AG20443 (cell line): ENCODE data around the gene RAB3A.
"Not testable (repeated sequence)": the region's sequence is repeated elsewhere in the genome, so short reads cannot be mapped to it uniquely, and the experiment has no call there.

Experiments
- DNase-seq: peaks from one replicate; pipeline ENCODE4 v3.0.0; 2012; ENCODE audit warnings: low spot score, mixed read lengths

RAB3A gene

DNA sequence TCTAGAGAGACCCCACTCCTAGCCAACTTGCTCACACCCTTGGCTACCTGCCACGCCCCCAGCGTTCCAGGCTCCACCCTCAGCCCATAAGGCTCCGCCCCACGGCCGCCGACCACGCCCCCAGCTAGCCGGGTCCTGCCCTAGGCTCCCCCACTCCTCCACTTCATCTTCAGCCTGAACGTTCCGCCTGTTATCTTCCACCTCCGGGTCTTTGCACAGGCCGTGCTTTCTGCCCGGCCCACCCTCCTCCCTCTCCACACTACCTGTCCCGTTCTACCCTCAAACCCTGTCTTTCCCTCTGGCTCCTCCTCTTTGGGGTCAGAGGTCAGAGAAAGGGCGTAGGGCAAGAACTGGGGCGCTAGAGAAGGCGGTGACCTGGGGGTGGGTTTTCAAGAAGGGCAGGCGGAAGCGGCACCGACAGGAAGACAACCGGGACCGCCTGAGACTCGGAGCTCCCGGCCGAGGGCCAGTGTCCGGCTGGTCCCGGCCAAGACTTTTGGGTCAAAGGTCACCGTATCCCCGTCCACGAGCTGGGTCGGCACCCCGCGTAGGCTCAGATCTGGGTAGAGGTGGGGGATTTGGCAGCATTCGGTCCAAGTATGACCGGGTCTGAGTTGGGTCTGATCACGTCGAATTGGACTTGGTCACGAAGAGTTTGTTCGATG lies 20.1 kb upstream of the RAB3A start:
- no peak for DNase-seq

DNA sequence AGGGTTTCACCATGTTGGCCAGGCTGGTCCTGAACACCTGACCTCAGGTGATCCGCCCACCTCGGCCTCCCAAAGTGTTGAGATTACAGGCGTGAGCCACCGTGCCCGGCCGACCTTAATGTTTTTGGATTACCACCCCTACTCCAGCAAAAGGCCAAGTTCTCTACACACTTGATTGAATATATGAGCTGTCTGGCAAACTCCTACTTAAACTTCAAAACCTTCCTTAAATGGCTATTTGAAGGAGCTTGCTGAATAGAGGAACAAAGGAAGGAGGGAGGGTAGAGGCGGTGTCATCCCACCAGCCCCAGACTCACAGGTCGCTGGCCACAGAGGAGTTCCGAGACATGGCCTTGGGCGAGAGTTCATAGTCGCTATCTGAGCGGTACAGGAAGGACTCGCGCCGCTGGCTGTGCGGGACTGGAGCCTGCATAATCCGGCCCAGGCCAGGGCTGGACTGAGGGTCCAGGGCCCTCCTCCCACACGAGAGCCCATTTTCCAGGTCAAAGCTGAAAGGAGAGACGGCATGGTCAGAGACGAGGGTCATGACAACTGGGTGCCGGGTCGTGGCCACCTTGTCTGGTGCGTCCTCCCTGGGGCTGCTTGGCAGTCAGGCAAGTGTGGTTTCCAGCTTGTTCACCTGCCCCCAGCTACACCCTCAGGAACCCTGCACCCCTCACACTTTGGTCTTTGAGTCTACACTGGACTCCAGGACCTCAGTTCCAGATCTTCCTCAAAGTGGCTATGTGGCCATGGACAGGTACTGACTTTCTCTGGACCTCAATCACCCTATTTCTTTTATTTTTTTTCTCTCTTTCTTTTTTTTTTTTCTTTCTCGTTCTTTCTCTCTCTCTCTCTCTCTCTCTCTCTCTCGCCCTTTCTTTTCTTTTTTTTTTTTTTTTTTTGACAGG lies 18.2 kb upstream of the RAB3A start:
- DNase-seq = no peak

DNA sequence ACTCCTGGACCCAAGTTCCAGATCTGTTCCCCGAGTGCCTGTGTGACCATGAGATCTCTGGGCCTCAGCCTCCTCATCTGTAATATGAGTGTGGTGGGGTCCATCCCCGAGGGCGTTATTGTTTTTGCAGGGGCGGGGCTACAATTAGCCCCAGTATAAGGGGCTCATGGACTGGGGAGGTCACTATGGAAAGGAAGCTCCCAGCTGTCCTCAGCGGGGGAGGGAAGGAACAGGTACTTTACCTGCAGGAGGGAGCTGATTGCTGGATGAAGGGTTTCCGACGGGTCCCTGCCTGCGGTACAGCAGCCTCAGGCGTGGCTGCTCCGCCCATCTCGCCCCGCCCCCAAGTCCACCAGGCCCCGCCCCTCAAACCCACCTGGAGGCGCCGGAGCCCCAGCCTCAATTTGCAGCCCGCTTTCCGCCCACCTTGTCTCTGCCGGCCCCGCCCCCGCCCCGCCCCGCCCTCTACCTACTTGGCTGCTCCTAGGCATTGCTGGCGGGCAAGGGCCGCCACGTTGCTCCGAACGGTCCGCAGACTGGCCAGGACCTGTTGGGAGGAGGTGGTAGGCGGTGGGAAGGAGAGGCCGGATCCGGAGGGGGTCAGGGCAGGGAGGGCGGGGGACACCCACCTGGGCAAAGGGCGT lies 16.9 kb upstream of the RAB3A start:
- no peak for DNase-seq

DNA sequence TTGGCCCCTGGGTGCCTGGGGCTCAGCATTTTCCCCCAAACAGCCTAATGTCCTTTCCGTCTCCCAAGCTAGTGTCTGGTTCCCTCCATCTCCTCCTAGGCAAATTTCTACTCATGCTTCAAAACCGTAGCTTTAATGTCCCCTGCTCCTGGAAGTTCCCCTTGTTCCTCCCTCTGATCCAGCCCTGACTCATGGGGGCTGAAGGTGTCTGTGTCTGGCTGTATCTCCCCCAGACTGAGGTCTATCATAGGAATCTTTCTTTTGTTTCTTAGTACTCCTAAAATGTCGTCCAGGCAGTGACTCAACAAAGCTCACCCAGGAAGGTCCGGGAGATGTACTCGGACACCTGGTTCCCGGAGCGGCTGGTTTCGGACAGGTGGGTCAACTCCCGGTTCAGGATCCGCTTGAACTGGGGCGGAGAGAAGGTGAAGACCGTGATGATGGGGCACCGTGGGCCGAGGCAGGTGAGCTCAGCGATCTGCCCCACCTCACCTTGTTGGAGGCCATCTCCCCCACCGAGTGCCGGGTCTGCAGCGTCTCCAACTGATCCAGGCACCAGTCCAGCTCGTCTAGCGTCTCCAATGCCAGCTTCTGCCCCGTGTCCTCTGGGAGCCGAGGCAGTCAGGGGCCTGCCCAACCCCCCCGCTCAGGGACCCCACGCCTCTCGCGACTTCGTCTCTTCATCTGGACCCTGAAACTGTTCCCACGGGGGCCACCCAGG lies 16.2 kb upstream of the RAB3A start:
- no peak for DNase-seq

DNA sequence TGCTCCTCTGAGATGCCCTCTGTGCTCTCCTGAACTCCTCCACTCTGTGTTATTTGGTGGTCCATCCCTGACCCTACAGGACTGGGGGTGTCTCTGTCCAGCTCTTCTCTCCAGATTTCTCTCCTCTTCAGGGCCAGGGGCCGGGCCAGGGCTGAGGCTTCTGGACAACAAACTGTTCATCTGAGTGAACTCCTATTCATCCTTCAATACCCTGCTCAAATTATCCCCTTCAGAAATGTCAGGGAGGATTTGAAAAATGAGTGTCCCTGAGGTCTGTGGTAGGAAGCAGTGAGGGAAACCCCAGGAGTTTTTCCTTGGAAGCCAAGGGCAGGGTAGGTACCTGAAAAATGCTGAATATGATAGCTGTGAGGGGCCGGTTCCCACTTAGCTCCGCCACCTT lies 14.8 kb upstream of the RAB3A start:
- DNase-seq = no peak

DNA sequence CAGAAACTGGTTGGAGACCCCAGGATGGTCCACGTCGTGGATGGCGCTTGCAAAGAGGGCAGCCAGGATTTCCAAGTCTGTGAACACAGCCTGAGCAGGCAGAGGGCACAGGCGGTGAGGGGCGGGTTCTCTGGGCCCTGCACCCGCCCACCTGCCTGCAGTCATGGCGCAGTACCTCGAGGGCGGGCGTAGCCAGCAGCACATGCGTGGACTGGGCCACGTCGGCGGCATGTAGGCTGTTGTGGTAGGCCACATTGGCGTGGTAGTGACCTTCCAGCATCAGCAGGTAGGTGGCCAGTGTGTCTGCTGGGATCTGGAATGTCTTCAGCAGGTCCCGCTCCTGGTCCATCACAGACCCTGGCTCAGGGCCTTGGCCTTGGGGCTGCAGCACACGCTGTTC lies 14.3 kb upstream of the RAB3A start:
- no peak for DNase-seq

DNA sequence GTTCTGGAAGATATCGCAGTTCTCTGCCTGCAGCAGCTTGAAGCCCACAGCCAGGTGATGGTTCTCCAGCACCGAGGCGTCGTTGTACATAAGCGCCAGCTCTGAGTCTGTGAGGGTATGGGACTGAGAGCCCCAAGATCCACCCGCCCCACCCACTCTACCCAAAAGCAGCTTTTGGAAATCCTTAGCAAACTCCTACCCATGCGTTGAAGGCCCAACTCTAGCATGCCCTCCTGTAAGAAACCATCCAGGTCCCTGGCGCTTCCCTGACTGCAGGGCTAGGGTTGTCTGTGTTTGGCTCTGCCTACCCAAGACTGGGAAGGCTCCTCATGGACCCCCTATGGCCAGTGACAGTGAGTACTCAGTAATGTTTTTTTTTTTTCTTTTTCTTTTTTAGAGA lies 12.9 kb upstream of the RAB3A start:
- DNase-seq = no peak

DNA sequence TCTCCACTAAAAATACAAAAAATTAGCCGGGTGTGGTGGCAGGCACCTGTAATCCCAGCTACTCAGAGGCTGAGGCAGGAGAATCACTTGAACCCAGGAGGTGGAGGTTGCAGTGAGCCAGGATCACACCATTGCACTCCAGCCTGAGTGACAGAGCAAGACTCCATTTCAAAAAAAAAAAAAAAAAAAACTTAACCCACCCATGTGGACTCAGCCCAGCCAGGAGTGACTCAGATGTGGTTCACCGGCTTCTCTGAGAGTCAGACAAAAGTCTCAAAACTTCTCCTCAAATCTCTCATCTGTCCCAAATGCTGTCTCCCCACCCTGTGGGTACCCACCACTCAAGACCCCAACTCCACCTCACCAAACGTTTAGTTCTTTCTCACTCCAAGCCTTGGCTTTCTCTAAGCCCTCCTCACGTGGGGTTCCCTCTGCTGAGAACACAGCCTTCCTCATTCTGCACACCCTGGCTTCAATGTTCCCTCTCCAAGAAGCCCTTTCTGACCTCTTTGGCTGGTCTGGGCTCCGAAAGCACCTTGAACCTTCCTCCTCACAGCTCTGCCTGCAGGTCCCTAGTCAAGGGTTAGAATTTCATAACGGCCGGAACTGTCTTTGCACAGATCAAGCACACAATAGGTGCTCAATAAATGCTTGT lies 11.1 kb upstream of the RAB3A start:
- peak; percentile 75 for DNase-seq

DNA sequence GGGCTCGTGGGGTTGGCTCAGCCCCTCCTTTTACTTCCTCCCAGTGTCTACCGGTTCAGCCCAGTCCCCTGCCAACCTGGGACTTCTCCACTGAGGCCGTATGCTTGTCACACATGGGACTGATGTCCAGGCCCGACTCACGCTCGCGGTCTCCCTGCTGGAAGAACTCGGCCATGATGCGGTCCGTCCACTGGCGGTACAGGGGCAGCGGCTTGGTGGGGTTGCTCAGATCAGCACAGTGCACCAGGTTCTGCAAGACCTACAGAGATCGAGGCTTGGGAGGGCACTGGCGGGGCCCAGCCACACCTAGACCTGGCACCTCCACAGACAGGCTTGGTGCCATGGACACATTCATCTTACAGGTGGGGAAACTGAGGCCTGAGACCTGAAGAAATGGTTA lies 7.8 kb upstream of the RAB3A start:
- DNase-seq = no peak

DNA sequence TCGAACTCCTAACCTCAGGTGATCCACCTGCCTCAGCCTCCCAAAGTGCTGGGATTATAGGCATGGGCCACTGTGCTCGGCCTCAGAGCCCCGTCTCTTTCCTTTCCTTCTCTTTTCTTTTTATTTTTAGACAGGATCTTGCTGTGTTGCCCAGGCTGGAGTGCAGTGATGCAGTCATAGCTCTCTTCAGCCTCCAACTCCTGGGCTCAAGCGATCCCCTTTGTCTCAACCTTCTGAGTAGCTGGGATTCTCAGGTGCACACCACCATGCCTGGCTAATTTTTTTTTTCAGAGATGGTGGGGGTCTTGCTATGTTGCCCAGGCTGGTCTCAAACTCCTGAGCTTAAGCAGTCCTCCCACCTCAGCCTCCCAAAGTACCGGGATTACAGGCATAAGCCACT lies 6.1 kb upstream of the RAB3A start:
- not testable (repeated sequence) for DNase-seq

DNA sequence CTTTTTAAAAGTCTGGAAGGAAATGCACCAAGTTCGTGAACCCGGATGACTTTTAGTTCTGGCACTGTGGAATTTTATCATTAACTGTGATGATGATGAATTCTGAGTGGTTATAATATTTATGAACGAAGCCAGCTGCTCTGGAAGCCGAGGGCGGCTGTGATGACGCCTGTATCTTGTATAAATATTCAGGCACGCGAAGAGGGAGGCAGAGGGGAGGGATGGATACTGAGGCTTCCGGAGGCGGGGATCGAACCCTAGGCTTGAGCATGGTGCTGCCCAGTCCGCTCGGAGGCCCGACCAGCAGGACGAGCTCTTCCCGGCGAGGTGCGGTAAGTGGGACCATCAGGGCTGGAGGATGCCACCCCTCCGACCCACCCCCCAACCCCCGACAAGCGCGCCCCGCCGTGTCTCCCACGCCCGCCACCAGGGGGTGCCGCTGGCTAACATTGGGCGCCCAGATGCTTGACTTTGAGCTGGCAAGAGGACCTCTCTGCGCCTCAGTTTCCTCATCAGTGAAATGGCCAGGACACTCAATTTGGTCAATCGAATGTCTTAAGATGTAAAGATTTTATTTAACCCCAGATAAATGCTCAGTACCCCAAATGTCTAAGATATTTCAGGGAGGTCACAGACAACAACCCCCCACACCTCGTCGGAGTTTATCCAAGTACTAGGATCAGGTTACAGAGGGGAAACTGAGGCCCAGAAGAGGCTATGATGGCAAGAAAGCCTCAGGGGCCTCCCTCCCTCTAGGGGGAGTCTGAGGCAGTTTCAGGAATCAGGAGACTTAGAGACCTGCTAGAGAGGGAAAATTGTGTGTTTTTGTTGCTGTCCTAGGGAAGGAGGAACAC lies 4.5 kb upstream of the RAB3A start:
- DNase-seq = peak; percentile 79

DNA sequence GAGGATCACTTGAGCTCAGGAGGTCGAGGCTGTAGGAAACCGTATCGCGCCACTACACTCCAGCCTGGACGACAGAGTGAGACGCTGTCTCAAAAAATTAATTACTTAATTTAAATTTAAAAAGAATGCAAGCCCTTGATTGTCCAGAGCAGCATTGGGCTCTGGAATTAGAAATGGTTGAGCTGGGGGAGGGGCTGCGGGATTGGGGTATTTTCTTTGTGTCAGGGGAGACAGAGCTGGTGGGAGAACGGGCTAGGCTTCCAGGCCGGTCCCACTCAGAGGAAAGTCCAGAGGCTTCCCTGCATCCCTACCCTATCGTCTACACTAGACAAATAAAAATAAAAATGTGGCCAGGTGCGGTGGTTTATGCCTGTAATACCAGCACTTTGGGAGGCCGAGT lies 2.2 kb upstream of the RAB3A start:
- DNase-seq = no peak

DNA sequence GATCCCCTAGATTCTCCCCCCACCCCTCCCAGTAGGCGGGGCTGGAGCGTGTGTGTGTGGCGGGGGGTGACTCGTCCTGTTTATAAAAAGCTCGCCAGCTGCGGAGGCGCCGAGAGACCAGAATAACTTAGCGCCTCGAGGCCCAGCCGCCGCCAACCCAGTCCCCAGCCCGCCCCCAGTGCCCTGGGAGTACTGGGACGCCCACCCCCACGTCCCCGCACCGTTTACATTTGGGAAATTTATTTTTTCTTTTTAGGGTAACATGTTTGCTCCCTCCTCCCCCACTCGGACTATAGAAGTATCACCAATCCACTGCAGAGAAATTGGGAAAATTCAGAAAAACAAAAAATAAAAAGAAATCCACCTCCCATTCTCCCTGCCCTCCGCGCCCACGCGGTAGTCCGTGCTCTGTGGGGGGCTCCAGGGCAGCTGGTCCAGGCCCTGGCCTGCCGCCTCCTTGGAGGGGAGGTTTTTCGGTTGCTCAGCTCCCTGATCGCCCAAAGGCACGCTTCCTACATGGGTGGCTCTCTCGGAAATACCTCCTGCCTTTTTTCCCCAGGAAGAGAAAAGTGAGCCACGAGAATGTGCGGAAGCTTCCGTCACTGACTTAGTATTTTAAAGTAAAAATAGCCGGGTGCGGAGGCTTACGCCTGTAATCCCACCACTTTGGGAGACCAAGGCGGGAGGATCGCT lies 1.5 kb upstream of the RAB3A start:
- peak; percentile 75 for DNase-seq

DNA sequence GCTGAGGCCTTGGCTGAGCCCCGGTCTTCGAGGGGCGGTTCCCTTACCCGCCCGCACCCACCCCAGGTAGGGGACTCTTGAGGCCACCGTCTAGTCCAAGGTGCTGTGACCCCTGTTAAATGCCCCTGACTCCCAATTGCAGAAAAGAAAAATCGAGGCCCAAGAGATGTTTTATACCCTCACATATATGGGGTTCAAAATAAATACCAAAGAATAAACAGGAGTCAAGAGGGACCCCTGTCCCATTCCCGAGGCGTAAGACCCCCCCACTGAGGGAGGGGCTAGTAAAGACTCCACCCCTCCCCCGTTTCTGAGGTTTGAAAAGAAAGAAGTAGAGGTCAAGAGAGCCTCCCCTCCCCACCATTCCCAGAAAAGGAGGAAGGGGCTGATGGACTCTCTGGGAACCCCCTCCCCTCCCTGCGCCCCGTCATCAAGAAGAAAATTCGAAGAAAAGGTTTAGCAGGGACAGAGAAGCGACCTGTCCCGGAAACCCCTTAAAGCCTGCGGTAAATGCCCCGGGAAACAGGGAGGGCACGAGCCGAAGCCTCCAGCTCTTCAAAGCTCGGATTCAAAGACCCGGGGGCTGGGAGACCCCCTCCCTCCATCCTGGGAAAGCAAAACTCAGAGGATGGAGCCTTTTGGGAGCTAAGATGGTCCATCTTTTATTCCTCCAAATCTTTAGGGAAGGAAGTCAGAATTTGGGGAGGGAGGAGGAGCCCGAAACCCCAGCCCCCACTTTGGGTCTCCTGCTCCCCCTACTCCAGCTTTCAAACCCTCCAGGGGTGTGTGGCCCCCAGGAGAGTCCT lies 755 bp upstream of the RAB3A start:
- DNase-seq = no peak

DNA sequence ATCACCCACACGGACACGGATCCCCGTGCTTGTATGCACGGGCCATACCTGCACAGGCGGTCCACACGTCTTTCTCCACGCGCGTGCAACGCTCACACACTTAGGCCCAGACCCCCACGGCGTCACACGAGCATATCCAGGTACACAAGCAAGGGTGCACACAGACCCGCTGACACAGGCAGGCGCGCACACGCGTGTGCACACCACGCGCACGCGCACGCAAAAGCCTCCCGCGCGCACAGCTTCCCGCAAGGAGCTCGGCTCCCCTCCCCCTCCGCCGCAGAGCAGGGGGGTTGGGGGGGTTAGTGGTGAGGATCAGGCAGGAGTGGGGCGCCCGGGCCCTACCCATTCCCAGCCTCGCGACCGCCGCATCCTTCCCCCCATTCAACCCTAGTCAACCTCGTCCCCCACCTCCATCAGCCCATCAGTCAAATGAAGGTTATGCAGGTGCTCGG lies 407 bp downstream of the RAB3A start:
- no peak for DNase-seq

DNA sequence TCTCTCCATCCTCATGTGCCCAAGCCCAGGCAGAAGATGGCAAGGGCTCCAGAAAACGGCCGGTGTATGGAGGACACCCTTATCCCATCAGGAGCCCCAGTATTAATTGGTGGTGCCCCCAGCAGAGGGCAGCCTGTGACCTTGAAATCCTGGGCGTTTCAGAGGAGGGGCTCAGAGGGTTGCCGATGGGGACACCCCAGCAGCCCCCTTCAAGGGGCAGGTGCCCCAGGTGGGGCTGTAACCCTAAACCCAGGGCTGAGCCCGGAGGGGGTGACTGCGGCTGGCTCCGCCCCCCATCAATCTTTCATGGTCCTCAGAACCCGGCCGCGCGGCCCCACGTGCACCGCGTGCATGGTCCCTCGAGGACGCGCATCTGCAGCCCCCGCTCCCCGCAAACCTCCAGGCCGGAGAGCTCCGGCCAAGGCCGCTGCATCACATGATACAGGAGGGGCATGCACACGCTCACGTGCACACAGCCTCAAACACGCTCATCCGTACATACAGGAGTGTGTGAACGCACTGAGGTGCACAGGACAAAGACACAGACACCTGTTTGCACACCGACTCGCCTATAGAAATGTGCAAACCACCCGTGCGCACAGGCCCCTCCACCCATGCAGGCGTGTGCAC lies 949 bp downstream of the RAB3A start:
- no peak for DNase-seq

DNA sequence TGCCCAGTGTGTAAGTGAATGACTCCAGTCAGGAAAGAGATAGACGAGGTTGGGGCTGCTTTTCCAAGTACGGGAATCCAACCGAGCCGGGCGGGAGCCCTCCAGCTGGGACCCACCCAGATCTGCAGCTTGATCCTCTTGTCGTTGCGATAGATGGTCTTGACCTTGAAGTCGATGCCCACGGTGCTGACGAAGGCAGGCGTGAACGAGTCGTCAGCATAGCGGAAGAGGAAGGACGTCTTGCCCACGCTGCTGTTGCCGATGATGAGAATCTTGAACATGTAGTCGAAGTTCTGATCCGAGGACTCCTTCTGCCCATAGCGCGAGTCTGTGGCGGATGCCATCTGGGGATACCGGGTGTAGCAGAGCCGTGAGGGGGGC lies 1.5 kb downstream of the RAB3A start:
- no peak for DNase-seq

DNA sequence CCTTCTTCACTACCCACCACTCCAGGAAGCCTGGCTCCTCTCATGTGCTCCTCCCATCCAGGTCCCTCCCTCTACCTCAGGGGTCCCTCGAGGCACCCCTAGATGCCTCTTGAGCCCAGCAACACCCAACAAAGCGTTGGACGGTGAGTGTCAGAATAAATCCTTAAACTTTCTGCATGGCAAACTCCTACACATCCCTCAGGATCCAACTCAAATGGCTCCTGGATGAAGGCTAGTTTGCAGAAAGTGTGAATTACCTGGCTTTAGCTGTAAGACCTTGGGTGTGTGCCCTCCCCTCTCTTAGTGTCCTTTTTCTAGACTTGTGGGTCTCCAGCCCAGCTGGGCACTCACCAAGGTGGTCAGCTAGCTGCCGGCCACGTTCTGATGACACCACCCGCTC lies 5.5 kb downstream of the RAB3A start:
- DNase-seq = no peak

DNA sequence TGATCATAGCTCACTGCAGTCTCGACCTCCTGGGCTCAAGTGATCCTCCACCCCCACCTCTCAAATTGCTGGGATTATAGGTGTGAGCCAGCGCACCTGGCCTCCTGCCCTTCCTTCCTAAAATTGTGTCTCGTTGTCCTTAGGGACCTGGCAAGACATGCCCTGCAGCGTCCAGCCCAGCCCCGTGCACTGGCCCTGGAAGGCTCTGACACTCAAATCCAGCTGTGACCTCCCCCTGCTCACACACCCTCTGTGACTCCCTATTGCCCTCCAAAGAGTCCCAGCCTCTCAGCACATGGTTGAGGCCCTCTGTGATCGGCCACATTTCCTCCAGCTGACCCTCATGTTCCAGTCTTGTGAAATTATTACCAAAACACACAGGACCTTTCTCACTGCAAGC lies 5.9 kb downstream of the RAB3A start:
- no peak for DNase-seq
